ENCODE measurements around the gene HNF4A. TPM values are rescaled to one million over a fixed set of nuclear protein-coding genes. Genes with fewer than 3 reads are reported as not detected.

Gene HNF4A
- total RNA-seq, 1 donor from 2014 or later: not detected

- no peak for DNase-seq (ENCODE audit: low read depth, low spot score)
Observed at GRCh38 chr20:44423480-44423879, 68.0 kb downstream of the HNF4A start.

GRCh38 chr20:44424039-44424495, 68.6 kb downstream of the HNF4A start:
- no peak for DNase-seq (ENCODE audit: low read depth, low spot score)

- no peak for DNase-seq (ENCODE audit: low read depth, low spot score)
Observed at GRCh38 chr20:44425923-44426322, 70.4 kb downstream of the HNF4A start.

GRCh38 chr20:44426879-44427790, 71.6 kb downstream of the HNF4A start:
- DNase-seq (ENCODE audit: low read depth, low spot score): no peak

GRCh38 chr20:44427804-44428173, 72.3 kb downstream of the HNF4A start:
- DNase-seq (ENCODE audit: low read depth, low spot score): no peak

- no peak for DNase-seq (ENCODE audit: low read depth, low spot score)
Observed at GRCh38 chr20:44428174-44429016, 72.9 kb downstream of the HNF4A start.

GRCh38 chr20:44429017-44429339, 73.5 kb downstream of the HNF4A start:
- no peak for DNase-seq (ENCODE audit: low read depth, low spot score)

- no peak for DNase-seq (ENCODE audit: low read depth, low spot score)
Observed at GRCh38 chr20:44429419-44430269, 74.1 kb downstream of the HNF4A start.

- DNase-seq (ENCODE audit: low read depth, low spot score): no peak
Observed at GRCh38 chr20:44430270-44431065, 75.0 kb downstream of the HNF4A start.

- DNase-seq (ENCODE audit: low read depth, low spot score): no peak
Observed at GRCh38 chr20:44431118-44431501, 75.6 kb downstream of the HNF4A start.

- no peak for DNase-seq (ENCODE audit: low read depth, low spot score)
Observed at GRCh38 chr20:44431502-44432234, 76.2 kb downstream of the HNF4A start.

- DNase-seq (ENCODE audit: low read depth, low spot score): no peak
Observed at GRCh38 chr20:44432618-44433577, 77.4 kb downstream of the HNF4A start.

GRCh38 chr20:44433751-44434538, 78.4 kb downstream of the HNF4A start:
- no peak for DNase-seq (ENCODE audit: low read depth, low spot score)

GRCh38 chr20:44435630-44436335, 80.3 kb downstream of the HNF4A start:
- DNase-seq (ENCODE audit: low read depth, low spot score): no peak

- no peak for DNase-seq (ENCODE audit: low read depth, low spot score)
Observed at GRCh38 chr20:44436393-44436792, 80.9 kb downstream of the HNF4A start.

- no peak for DNase-seq (ENCODE audit: low read depth, low spot score)
Observed at GRCh38 chr20:44437497-44437896, 82.0 kb downstream of the HNF4A start.

- DNase-seq (ENCODE audit: low read depth, low spot score): no peak
Observed at GRCh38 chr20:44438782-44439181, 83.3 kb downstream of the HNF4A start.

Data from pulmonary artery endothelial cell (primary cell).